ENCODE results near the gene CAMKK1. TPM values are rescaled to one million over a fixed set of nuclear protein-coding genes. Genes with fewer than 3 reads are reported as not detected.

Gene CAMKK1
- total and polyA plus RNA-seq, 2 experiments from 2014 or later, result 4.3 to 7.1 TPM

DNA sequence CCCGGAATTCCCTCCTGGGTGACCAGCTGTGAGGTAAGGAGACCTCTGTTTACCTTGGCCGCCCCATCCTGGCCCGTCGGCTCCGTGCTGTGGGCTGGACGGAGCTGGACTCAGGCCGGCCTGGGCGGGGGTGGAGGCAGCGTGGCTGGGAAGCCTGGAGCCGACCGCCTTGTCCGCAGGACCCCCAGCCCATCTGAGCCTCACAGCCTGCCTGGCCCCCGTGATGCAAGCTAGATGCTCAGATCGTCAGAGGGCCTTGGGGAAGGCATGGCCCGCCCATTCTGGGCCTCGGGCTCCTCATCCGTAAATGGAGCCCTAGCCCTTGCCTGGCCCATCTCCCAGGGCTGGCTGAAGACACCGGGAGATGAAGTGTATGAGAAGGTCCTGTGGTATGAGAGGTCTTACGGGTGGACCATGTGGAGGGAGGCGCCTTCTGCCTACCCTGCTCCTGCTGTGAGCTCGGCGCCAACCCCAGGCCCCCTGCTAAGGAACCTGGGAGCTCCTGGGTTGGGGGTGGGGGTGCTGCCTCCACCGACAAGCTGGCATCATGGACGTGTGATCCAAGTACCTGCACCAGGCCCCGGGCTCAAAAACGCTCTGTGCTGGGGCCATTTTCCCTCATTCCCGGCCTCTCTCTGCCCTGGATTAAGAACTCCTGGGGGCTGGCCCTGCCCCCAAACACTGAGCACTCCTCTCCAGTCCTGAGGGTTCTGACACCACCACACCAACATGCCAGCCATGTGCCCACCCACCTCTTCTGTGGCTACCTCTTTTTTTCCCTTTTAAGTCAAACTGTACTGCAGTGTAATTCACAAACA lies 28.9 kb upstream of the CAMKK1 start:
- Mint-ChIP-seq H3K4me3 (no peak overlapping the region; the same call in 2 of the 3 replicates), H3K27ac (no peak overlapping the region), H3K9me3 (no peaks in the 10 kb centered on the region), H3K27me3 (ENCODE audit: insufficient read depth, low read depth, poor library complexity) (peaks cover 6% of the 10 kb centered on the region), H3K36me3 (ENCODE audit: low read depth) (no peaks in the 10 kb centered on the region), H3K4me1 (peaks cover 13% of the 10 kb centered on the region)
- H3K27me3 ChIP-seq (ENCODE audit: insufficient read depth), result no peaks in the 10 kb centered on the region
- no peak overlapping the region for H3K4me2 ChIP-seq
- no peaks in the 10 kb centered on the region for H4K20me1 ChIP-seq (replicated peaks; ENCODE audit: insufficient read depth)
- no peak for DNase-seq (ENCODE audit: low spot score)
- no peaks in the 10 kb centered on the region for H3K79me2 ChIP-seq (replicated peaks; ENCODE audit: insufficient read depth)
- H3K27ac ChIP-seq (ENCODE audit: low read depth), result no peak overlapping the region
- H3K4me1 ChIP-seq (ENCODE audit: insufficient read depth), result no peaks in the 10 kb centered on the region
- no peak for ATAC-seq
- H2AFZ ChIP-seq, result peak overlapping the region; percentile 90; the same call in 1 of the 2 replicates
- H3F3A ChIP-seq (replicated peaks; ENCODE audit: low read depth), result no peaks in the 10 kb centered on the region
- H3K4me3 ChIP-seq, result no peak overlapping the region
- H3K36me3 ChIP-seq (ENCODE audit: insufficient read depth), result no peaks in the 10 kb centered on the region
- H3K9me2 ChIP-seq (ENCODE audit: insufficient read depth), result no peaks in the 10 kb centered on the region
- TF ChIP-seq EZH2 (IDR thresholded peaks at IDR 0.05; ENCODE audit: low read depth, unreplicated experiment) (no peak), ZNF114 (CRISPR knock-in tag; IDR thresholded peaks at IDR 0.05) (no peak), CREB1 (CRISPR knock-in tag; IDR thresholded peaks at IDR 0.05; ENCODE audit: low read depth) (no peak), POLR2AphosphoS5 (IDR thresholded peaks at IDR 0.05; ENCODE audit: low read depth) (no peak), STAT1 (IDR thresholded peaks at IDR 0.05; ENCODE audit: unreplicated experiment) (no peak), NANOG (IDR thresholded peaks at IDR 0.05; ENCODE audit: borderline replicate concordance) (no peak), JUNB (IDR thresholded peaks at IDR 0.05; ENCODE audit: unreplicated experiment) (no peak), ZNF331 (CRISPR knock-in tag; IDR thresholded peaks at IDR 0.05; ENCODE audit: low read depth) (no peak), EZH2phosphoT487 (IDR thresholded peaks at IDR 0.05; ENCODE audit: unreplicated experiment) (no peak)
- TF ChIP-seq, protein P1, sequence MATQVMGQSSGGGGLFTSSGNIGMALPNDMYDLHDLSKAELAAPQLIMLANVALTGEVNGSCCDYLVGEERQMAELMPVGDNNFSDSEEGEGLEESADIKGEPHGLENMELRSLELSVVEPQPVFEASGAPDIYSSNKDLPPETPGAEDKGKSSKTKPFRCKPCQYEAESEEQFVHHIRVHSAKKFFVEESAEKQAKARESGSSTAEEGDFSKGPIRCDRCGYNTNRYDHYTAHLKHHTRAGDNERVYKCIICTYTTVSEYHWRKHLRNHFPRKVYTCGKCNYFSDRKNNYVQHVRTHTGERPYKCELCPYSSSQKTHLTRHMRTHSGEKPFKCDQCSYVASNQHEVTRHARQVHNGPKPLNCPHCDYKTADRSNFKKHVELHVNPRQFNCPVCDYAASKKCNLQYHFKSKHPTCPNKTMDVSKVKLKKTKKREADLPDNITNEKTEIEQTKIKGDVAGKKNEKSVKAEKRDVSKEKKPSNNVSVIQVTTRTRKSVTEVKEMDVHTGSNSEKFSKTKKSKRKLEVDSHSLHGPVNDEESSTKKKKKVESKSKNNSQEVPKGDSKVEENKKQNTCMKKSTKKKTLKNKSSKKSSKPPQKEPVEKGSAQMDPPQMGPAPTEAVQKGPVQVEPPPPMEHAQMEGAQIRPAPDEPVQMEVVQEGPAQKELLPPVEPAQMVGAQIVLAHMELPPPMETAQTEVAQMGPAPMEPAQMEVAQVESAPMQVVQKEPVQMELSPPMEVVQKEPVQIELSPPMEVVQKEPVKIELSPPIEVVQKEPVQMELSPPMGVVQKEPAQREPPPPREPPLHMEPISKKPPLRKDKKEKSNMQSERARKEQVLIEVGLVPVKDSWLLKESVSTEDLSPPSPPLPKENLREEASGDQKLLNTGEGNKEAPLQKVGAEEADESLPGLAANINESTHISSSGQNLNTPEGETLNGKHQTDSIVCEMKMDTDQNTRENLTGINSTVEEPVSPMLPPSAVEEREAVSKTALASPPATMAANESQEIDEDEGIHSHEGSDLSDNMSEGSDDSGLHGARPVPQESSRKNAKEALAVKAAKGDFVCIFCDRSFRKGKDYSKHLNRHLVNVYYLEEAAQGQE (IDR thresholded peaks at IDR 0.05; ENCODE audit: unreplicated experiment), result no peak
- TF ChIP-seq, protein P2, sequence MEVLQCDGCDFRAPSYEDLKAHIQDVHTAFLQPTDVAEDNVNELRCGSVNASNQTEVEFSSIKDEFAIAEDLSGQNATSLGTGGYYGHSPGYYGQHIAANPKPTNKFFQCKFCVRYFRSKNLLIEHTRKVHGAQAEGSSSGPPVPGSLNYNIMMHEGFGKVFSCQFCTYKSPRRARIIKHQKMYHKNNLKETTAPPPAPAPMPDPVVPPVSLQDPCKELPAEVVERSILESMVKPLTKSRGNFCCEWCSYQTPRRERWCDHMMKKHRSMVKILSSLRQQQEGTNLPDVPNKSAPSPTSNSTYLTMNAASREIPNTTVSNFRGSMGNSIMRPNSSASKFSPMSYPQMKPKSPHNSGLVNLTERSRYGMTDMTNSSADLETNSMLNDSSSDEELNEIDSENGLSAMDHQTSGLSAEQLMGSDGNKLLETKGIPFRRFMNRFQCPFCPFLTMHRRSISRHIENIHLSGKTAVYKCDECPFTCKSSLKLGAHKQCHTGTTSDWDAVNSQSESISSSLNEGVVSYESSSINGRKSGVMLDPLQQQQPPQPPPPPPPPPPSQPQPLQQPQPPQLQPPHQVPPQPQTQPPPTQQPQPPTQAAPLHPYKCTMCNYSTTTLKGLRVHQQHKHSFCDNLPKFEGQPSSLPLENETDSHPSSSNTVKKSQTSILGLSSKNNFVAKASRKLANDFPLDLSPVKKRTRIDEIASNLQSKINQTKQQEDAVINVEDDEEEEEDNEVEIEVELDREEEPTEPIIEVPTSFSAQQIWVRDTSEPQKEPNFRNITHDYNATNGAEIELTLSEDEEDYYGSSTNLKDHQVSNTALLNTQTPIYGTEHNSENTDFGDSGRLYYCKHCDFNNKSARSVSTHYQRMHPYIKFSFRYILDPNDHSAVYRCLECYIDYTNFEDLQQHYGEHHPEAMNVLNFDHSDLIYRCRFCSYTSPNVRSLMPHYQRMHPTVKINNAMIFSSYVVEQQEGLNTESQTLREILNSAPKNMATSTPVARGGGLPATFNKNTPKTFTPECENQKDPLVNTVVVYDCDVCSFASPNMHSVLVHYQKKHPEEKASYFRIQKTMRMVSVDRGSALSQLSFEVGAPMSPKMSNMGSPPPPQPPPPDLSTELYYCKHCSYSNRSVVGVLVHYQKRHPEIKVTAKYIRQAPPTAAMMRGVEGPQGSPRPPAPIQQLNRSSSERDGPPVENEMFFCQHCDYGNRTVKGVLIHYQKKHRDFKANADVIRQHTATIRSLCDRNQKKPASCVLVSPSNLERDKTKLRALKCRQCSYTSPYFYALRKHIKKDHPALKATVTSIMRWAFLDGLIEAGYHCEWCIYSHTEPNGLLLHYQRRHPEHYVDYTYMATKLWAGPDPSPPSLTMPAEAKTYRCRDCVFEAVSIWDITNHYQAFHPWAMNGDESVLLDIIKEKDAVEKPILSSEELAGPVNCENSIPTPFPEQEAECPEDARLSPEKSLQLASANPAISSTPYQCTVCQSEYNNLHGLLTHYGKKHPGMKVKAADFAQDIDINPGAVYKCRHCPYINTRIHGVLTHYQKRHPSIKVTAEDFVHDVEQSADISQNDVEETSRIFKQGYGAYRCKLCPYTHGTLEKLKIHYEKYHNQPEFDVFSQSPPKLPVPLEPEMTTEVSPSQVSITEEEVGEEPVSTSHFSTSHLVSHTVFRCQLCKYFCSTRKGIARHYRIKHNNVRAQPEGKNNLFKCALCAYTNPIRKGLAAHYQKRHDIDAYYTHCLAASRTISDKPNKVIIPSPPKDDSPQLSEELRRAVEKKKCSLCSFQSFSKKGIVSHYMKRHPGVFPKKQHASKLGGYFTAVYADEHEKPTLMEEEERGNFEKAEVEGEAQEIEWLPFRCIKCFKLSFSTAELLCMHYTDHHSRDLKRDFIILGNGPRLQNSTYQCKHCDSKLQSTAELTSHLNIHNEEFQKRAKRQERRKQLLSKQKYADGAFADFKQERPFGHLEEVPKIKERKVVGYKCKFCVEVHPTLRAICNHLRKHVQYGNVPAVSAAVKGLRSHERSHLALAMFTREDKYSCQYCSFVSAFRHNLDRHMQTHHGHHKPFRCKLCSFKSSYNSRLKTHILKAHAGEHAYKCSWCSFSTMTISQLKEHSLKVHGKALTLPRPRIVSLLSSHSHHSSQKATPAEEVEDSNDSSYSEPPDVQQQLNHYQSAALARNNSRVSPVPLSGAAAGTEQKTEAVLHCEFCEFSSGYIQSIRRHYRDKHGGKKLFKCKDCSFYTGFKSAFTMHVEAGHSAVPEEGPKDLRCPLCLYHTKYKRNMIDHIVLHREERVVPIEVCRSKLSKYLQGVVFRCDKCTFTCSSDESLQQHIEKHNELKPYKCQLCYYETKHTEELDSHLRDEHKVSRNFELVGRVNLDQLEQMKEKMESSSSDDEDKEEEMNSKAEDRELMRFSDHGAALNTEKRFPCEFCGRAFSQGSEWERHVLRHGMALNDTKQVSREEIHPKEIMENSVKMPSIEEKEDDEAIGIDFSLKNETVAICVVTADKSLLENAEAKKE (CRISPR knock-in tag; IDR thresholded peaks at IDR 0.05), result no peak
- TF ChIP-seq, protein P3, sequence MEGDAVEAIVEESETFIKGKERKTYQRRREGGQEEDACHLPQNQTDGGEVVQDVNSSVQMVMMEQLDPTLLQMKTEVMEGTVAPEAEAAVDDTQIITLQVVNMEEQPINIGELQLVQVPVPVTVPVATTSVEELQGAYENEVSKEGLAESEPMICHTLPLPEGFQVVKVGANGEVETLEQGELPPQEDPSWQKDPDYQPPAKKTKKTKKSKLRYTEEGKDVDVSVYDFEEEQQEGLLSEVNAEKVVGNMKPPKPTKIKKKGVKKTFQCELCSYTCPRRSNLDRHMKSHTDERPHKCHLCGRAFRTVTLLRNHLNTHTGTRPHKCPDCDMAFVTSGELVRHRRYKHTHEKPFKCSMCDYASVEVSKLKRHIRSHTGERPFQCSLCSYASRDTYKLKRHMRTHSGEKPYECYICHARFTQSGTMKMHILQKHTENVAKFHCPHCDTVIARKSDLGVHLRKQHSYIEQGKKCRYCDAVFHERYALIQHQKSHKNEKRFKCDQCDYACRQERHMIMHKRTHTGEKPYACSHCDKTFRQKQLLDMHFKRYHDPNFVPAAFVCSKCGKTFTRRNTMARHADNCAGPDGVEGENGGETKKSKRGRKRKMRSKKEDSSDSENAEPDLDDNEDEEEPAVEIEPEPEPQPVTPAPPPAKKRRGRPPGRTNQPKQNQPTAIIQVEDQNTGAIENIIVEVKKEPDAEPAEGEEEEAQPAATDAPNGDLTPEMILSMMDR (conservative IDR thresholded peaks at IDR 0.05; ENCODE audit: low read depth in 2 of 2), result no peak
- TF ChIP-seq, protein P4, sequence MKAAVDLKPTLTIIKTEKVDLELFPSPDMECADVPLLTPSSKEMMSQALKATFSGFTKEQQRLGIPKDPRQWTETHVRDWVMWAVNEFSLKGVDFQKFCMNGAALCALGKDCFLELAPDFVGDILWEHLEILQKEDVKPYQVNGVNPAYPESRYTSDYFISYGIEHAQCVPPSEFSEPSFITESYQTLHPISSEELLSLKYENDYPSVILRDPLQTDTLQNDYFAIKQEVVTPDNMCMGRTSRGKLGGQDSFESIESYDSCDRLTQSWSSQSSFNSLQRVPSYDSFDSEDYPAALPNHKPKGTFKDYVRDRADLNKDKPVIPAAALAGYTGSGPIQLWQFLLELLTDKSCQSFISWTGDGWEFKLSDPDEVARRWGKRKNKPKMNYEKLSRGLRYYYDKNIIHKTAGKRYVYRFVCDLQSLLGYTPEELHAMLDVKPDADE (IDR thresholded peaks at IDR 0.05), result no peak

Data from GM23338 (cell line).